HFF-Myc (cell line): ENCODE results near the gene EBLN2.

ENCODE experiments used
- DNase-seq: peaks from one replicate; pipeline ENCODE4 v3.0.0-alpha.2; 2011; ENCODE audit warnings: low read depth; ENCODE audit errors: extremely low read depth
- H3K4me3 ChIP-seq: replicated peaks from 2 replicates; pipeline ENCODE4 v1.5.1; 2011; ENCODE audit warnings: low read depth, mild to moderate bottlenecking, control low read depth, low read length
- CTCF ChIP-seq: IDR thresholded peaks from 2 replicates; pipeline ENCODE4 v1.5.1; 2012; ENCODE audit warnings: mild to moderate bottlenecking, low read depth, low read length, control low read depth; ENCODE audit errors: missing control alignments

EBLN2 gene

GRCh38 chr3:73061416-73061815 is at the start of gene EBLN2:
Gene EBLN2, plus strand, starts transcription at chr3:73061659. Its CDS starts 423 bp downstream, at chr3:73062082.
- TF ChIP-seq CTCF: no peak
- no peak within 1 kb of the TSS for H3K4me3 ChIP-seq
- no peak for DNase-seq

GRCh38 chr3:73018298-73018697 is 43.2 kb upstream of the EBLN2 start:
- H3K4me3 ChIP-seq: no peak overlapping the region
- no peak for TF ChIP-seq CTCF
- DNase-seq: no peak

GRCh38 chr3:73018790-73019441 is 42.5 kb upstream of the EBLN2 start:
- H3K4me3 ChIP-seq: no peak overlapping the region
- TF ChIP-seq CTCF: no peak
- no peak for DNase-seq

GRCh38 chr3:73021301-73021835 is 40.1 kb upstream of the EBLN2 start:
- TF ChIP-seq CTCF: no peak
- no peak overlapping the region for H3K4me3 ChIP-seq
- DNase-seq: no peak

- DNase-seq: no peak
- no peak overlapping the region for H3K4me3 ChIP-seq
- TF ChIP-seq CTCF: no peak
Measured at GRCh38 chr3:73024836-73025235, 36.6 kb upstream of the EBLN2 start.

- no peak for TF ChIP-seq CTCF
- no peak for DNase-seq
- no peak overlapping the region for H3K4me3 ChIP-seq
Measured at GRCh38 chr3:73026111-73026759, 35.2 kb upstream of the EBLN2 start.

- no peak for TF ChIP-seq CTCF
- no peak for DNase-seq
- H3K4me3 ChIP-seq: no peak overlapping the region
Measured at GRCh38 chr3:73026760-73027113, 34.7 kb upstream of the EBLN2 start.
